DND-41 (cell line): Measurements from ENCODE around the gene HHEX.

ENCODE experiments used
- ATAC-seq: fragments of 200-7000 bp; cut with Tn5 transposase; 3 replicates; pipeline ENCODE4 v1.9.1; 2021; ENCODE audit warnings: low read depth; ENCODE audit not compliant: insufficient read depth
- DNase-seq: peaks from one replicate; pipeline ENCODE4 v3.0.0-alpha.2; 2020
- H2AFZ ChIP-seq: 2 replicates; pipeline ENCODE4 v1.6.0; 2012; ENCODE audit warnings: low read depth, low read length
- H3K27ac ChIP-seq: 2 replicates; pipeline ENCODE4 v1.5.1; 2012; ENCODE audit warnings: low read length, inconsistent platforms
- H3K27me3 ChIP-seq: fragments of 200-600 bp; sonication (generic); 2 replicates; pipeline ENCODE4 v1.6.0; 2012; ENCODE audit warnings: low read length, mild to moderate bottlenecking, inconsistent platforms; ENCODE audit not compliant: insufficient read depth, poor library complexity
- H3K36me3 ChIP-seq: 2 replicates; pipeline ENCODE4 v1.5.1; 2012; ENCODE audit warnings: low read length, inconsistent platforms; ENCODE audit not compliant: insufficient read depth
- H3K4me1 ChIP-seq: 2 replicates; pipeline ENCODE4 v1.5.1; 2012; ENCODE audit warnings: mild to moderate bottlenecking, low read length; ENCODE audit not compliant: insufficient read depth
- H3K4me2 ChIP-seq: 2 replicates; pipeline ENCODE4 v1.6.0; 2012; ENCODE audit warnings: mild to moderate bottlenecking, moderate library complexity, low read length, inconsistent platforms; ENCODE audit not compliant: insufficient read depth
- H3K4me3 ChIP-seq, 2 experiments: fragments of 200-600 bp in 1 of 2; shearing (Covaris generic) in 1 of 2; 2 replicates each; pipeline ENCODE4 v1.5.1; 2012 to 2016; ENCODE audit warnings: inconsistent platforms in 2 of 2, low read length in 2 of 2, mild to moderate bottlenecking in 2 of 2, low read depth in 1 of 2, moderate library complexity in 1 of 2
- H3K79me2 ChIP-seq: 2 replicates; pipeline ENCODE4 v1.6.0; 2012; ENCODE audit warnings: low read length, inconsistent platforms; ENCODE audit not compliant: insufficient read depth
- H3K9ac ChIP-seq: 2 replicates; pipeline ENCODE4 v1.6.0; 2012; ENCODE audit warnings: low read depth, mild to moderate bottlenecking, inconsistent platforms, low read length, moderate library complexity
- H3K9me3 ChIP-seq: 2 replicates; pipeline ENCODE4 v1.5.1; 2012; ENCODE audit warnings: low read length, moderate library complexity, mild to moderate bottlenecking, inconsistent platforms; ENCODE audit not compliant: insufficient read depth, severe bottlenecking
- H4K20me1 ChIP-seq: 2 replicates; pipeline ENCODE4 v1.6.0; 2012; ENCODE audit warnings: low read length; ENCODE audit not compliant: insufficient read depth
- CTCF ChIP-seq: IDR thresholded peaks from 2 replicates; pipeline ENCODE4 v1.5.1; 2012; ENCODE audit warnings: borderline replicate concordance, low read length, moderate library complexity, mild to moderate bottlenecking; ENCODE audit not compliant: poor library complexity, severe bottlenecking; ENCODE audit errors: extremely low read depth
- EZH2 ChIP-seq: IDR thresholded peaks from 3 replicates; pipeline ENCODE4 v1.6.1; 2012; ENCODE audit warnings: borderline replicate concordance, low read depth, mild to moderate bottlenecking, moderate library complexity, low read length, inconsistent platforms; ENCODE audit not compliant: severe bottlenecking

The HHEX gene

GRCh38 chr10:92729886-92730285 lies 40.1 kb downstream of the HHEX start:
- Histone ChIP-seq H2AFZ (no peak overlapping the region), H3K27ac (no peak overlapping the region), H3K4me1 (no peaks in the 10 kb centered on the region), H3K27me3 (no peaks in the 10 kb centered on the region), H3K36me3 (no peaks in the 10 kb centered on the region), H3K79me2 (no peaks in the 10 kb centered on the region), H3K4me2 (no peak overlapping the region), H4K20me1 (no peaks in the 10 kb centered on the region), H3K9me3 (no peaks in the 10 kb centered on the region), H3K4me3 (no peak overlapping the region), H3K9ac (no peak overlapping the region)
- no peak for ATAC-seq
- no peak for TF ChIP-seq CTCF
- no peak for TF ChIP-seq EZH2
- DNase-seq: no peak

GRCh38 chr10:92732958-92733357 lies 43.2 kb downstream of the HHEX start:
- Histone ChIP-seq H3K4me3 (no peak overlapping the region), H3K27me3 (no peaks in the 10 kb centered on the region), H3K9ac (no peak overlapping the region), H3K36me3 (no peaks in the 10 kb centered on the region), H2AFZ (no peak overlapping the region), H3K4me1 (no peaks in the 10 kb centered on the region), H3K4me2 (no peak overlapping the region), H3K27ac (no peak overlapping the region), H3K79me2 (no peaks in the 10 kb centered on the region), H4K20me1 (no peaks in the 10 kb centered on the region), H3K9me3 (no peaks in the 10 kb centered on the region)
- TF ChIP-seq EZH2 (no peak), CTCF (no peak)
- DNase-seq (no peak), ATAC-seq (no peak)

- Histone ChIP-seq H2AFZ (no peak overlapping the region), H3K36me3 (no peaks in the 10 kb centered on the region), H3K27ac (no peak overlapping the region), H3K79me2 (no peaks in the 10 kb centered on the region), H3K4me3 (no peak overlapping the region), H4K20me1 (no peaks in the 10 kb centered on the region), H3K27me3 (no peaks in the 10 kb centered on the region), H3K4me1 (no peaks in the 10 kb centered on the region), H3K9ac (no peak overlapping the region), H3K4me2 (no peak overlapping the region), H3K9me3 (no peaks in the 10 kb centered on the region)
- ATAC-seq: no peak
- DNase-seq: no peak
- no peak for TF ChIP-seq CTCF
Observed at GRCh38 chr10:92734301-92734700, 44.5 kb downstream of the HHEX start.

GRCh38 chr10:92735938-92736337 lies 46.2 kb downstream of the HHEX start:
- Histone ChIP-seq H3K9ac (no peak overlapping the region), H3K9me3 (no peaks in the 10 kb centered on the region), H2AFZ (no peak overlapping the region), H3K79me2 (no peaks in the 10 kb centered on the region), H3K4me3 (no peak overlapping the region), H3K36me3 (no peaks in the 10 kb centered on the region), H3K4me1 (no peaks in the 10 kb centered on the region), H3K27ac (no peak overlapping the region), H3K27me3 (no peaks in the 10 kb centered on the region), H4K20me1 (no peaks in the 10 kb centered on the region), H3K4me2 (no peak overlapping the region)
- TF ChIP-seq EZH2: no peak
- no peak for TF ChIP-seq CTCF
- DNase-seq: no peak
- ATAC-seq: no peak
